SW 1271 (cell line): ENCODE measurements around the gene FAM227A.
"Not testable (repeated sequence)": the region's sequence is repeated elsewhere in the genome, so short reads cannot be mapped to it uniquely, and the experiment has no call there.

Experiments used
- DNase-seq, 2 experiments: peaks; one replicate each; lab custom pipeline; 2025; lab: John Stamatoyannopoulos, UW

The FAM227A gene

GRCh38 chr22:38657045-38657909 is 1.1 kb upstream of the FAM227A start:
- DNase-seq: peak; percentile 12 to 57

- peak in 1 of 2 experiments; percentile 36 for DNase-seq
Measured at GRCh38 chr22:38655519-38656255, 505 bp downstream of the FAM227A start.

- DNase-seq: no peak
Measured at GRCh38 chr22:38653741-38654140, 2.5 kb downstream of the FAM227A start.

GRCh38 chr22:38652859-38653258 is 3.3 kb downstream of the FAM227A start:
- DNase-seq: no peak

- DNase-seq: no peak
Measured at GRCh38 chr22:38649841-38650522, 6.2 kb downstream of the FAM227A start.

- DNase-seq: no peak
Measured at GRCh38 chr22:38645430-38645829, 10.8 kb downstream of the FAM227A start.

GRCh38 chr22:38644245-38644644 is 11.9 kb downstream of the FAM227A start:
- DNase-seq: not testable (repeated sequence)

- DNase-seq: no peak
Measured at GRCh38 chr22:38641476-38642040, 14.6 kb downstream of the FAM227A start.

- DNase-seq: no peak
Measured at GRCh38 chr22:38638728-38639127, 17.5 kb downstream of the FAM227A start.

GRCh38 chr22:38638216-38638615 is 18.0 kb downstream of the FAM227A start:
- no peak for DNase-seq

GRCh38 chr22:38632528-38632927 is 23.7 kb downstream of the FAM227A start:
- no peak for DNase-seq

GRCh38 chr22:38631724-38632123 is 24.5 kb downstream of the FAM227A start:
- DNase-seq: no peak

GRCh38 chr22:38629108-38629507 is 27.1 kb downstream of the FAM227A start:
- no peak for DNase-seq

GRCh38 chr22:38628444-38628843 is 27.7 kb downstream of the FAM227A start:
- no peak for DNase-seq

- DNase-seq: no peak
Measured at GRCh38 chr22:38623351-38623750, 32.8 kb downstream of the FAM227A start.

- DNase-seq: no peak
Measured at GRCh38 chr22:38618682-38619081, 37.5 kb downstream of the FAM227A start.

- DNase-seq: no peak
Measured at GRCh38 chr22:38618258-38618657, 37.9 kb downstream of the FAM227A start.

- not testable (repeated sequence) for DNase-seq
Measured at GRCh38 chr22:38615064-38615405, 41.2 kb downstream of the FAM227A start.

GRCh38 chr22:38614332-38615063 is 41.7 kb downstream of the FAM227A start:
- DNase-seq: no peak

GRCh38 chr22:38613588-38613987 is 42.6 kb downstream of the FAM227A start:
- DNase-seq: no peak

- DNase-seq: no peak
Measured at GRCh38 chr22:38612217-38613006, 43.8 kb downstream of the FAM227A start.
